Activated CD4-positive, alpha-beta T cell treated with anti-CD3 and anti-CD28 coated beads, Interleukin-2, amount 50 U/mL, for 1 hour (primary cell): ENCODE measurements around the gene C2orf69.

Source experiments
- DNase-seq: peaks from one replicate; pipeline ENCODE4 v3.0.0-alpha.2; 2020

C2orf69 gene

GRCh38 chr2:199916980-199917379, 5.9 kb downstream of the C2orf69 start:
- DNase-seq: no peak

- no peak for DNase-seq
Measured at GRCh38 chr2:199922856-199923255, 11.8 kb downstream of the C2orf69 start.

- DNase-seq: no peak
Measured at GRCh38 chr2:199923924-199924323, 12.8 kb downstream of the C2orf69 start.

GRCh38 chr2:199926806-199927205, 15.7 kb downstream of the C2orf69 start:
- DNase-seq: no peak

GRCh38 chr2:199928226-199928625, 17.1 kb downstream of the C2orf69 start:
- no peak for DNase-seq

- no peak for DNase-seq
Measured at GRCh38 chr2:199928626-199929025, 17.5 kb downstream of the C2orf69 start.

- DNase-seq: no peak
Measured at GRCh38 chr2:199929262-199929661, 18.2 kb downstream of the C2orf69 start.

- no peak for DNase-seq
Measured at GRCh38 chr2:199932312-199932855, 21.3 kb downstream of the C2orf69 start.

- DNase-seq: no peak
Measured at GRCh38 chr2:199933466-199933865, 22.4 kb downstream of the C2orf69 start.

- DNase-seq: no peak
Measured at GRCh38 chr2:199936554-199936953, 25.5 kb downstream of the C2orf69 start.

GRCh38 chr2:199940373-199940772, 29.3 kb downstream of the C2orf69 start:
- no peak for DNase-seq

GRCh38 chr2:199943373-199943772, 32.3 kb downstream of the C2orf69 start:
- DNase-seq: no peak

- no peak for DNase-seq
Measured at GRCh38 chr2:199946196-199946595, 35.1 kb downstream of the C2orf69 start.

GRCh38 chr2:199946836-199947235, 35.7 kb downstream of the C2orf69 start:
- DNase-seq: no peak

- no peak for DNase-seq
Measured at GRCh38 chr2:199950396-199950795, 39.3 kb downstream of the C2orf69 start.

- no peak for DNase-seq
Measured at GRCh38 chr2:199951023-199951422, 39.9 kb downstream of the C2orf69 start.

- DNase-seq: no peak
Measured at GRCh38 chr2:199955007-199955338, 43.9 kb downstream of the C2orf69 start.

GRCh38 chr2:199955339-199956061, 44.4 kb downstream of the C2orf69 start, which contains the start of the genes MAIP1 and TYW5:
TSS of gene MAIP1 (plus strand) at chr2:199955582. CDS start at chr2:199955799, 217 bp downstream.
TSS of gene TYW5 (minus strand) at chr2:199955491. CDS start at chr2:199955470, 21 bp downstream.
- DNase-seq: peak; percentile 75

- DNase-seq: no peak
Measured at GRCh38 chr2:199956062-199956380, 44.9 kb downstream of the C2orf69 start.

GRCh38 chr2:199958014-199958413, 46.9 kb downstream of the C2orf69 start:
- DNase-seq: no peak

- no peak for DNase-seq
Measured at GRCh38 chr2:199962203-199962602, 51.1 kb downstream of the C2orf69 start.

GRCh38 chr2:199966405-199966804, 55.3 kb downstream of the C2orf69 start:
- DNase-seq: no peak

GRCh38 chr2:199966976-199967375, 55.9 kb downstream of the C2orf69 start:
- DNase-seq: no peak

GRCh38 chr2:199968126-199968525, 57.0 kb downstream of the C2orf69 start:
- no peak for DNase-seq

GRCh38 chr2:199972088-199972626, 61.1 kb downstream of the C2orf69 start:
- no peak for DNase-seq
